Measurements from ENCODE around the gene BMPR2.
"Not testable (repeated sequence)": the region's sequence is repeated elsewhere in the genome, so short reads cannot be mapped to it uniquely, and the experiment has no call there.

The BMPR2 gene

GRCh38 chr2:202491514-202491913 lies 115.4 kb downstream of the BMPR2 start:
- H3K9me3 Mint-ChIP-seq, result no peaks in the 10 kb centered on the region
- no peaks in the 10 kb centered on the region for H3K27me3 Mint-ChIP-seq (ENCODE audit: low read depth, poor library complexity)

GRCh38 chr2:202494300-202495229 lies 118.4 kb downstream of the BMPR2 start:
- peak; percentile 8 for DNase-seq
- peak overlapping the region; percentile 5 for H3K4me3 Mint-ChIP-seq
- H3K27me3 Mint-ChIP-seq (ENCODE audit: low read depth, poor library complexity), result no peaks in the 10 kb centered on the region
- TF ChIP-seq CTCF (IDR thresholded peaks at IDR 0.05), result no peak
- H3K36me3 Mint-ChIP-seq (ENCODE audit: low read depth), result peaks cover 22% of the 10 kb centered on the region
- no peak overlapping the region for H3K27ac Mint-ChIP-seq
- H3K4me1 Mint-ChIP-seq, result peaks cover 52% of the 10 kb centered on the region
- H3K9me3 Mint-ChIP-seq, result no peaks in the 10 kb centered on the region

More at GRCh38 chr2:202491514-202491913, 115.4 kb downstream of the BMPR2 start:
- peak overlapping the region; percentile 29 for H3K27ac Mint-ChIP-seq
- H3K36me3 Mint-ChIP-seq (ENCODE audit: low read depth), result peaks cover 19% of the 10 kb centered on the region
- no peak for DNase-seq
- TF ChIP-seq CTCF (IDR thresholded peaks at IDR 0.05), result no peak
- peaks cover 29% of the 10 kb centered on the region for H3K4me1 Mint-ChIP-seq
- H3K4me3 Mint-ChIP-seq, result no peak overlapping the region

- DNase-seq, result no peak
- peaks cover 53% of the 10 kb centered on the region for H3K4me1 Mint-ChIP-seq
- H3K27me3 Mint-ChIP-seq (ENCODE audit: low read depth, poor library complexity), result no peaks in the 10 kb centered on the region
- peak overlapping the region; percentile 45 for H3K27ac Mint-ChIP-seq
- no peak for TF ChIP-seq CTCF (IDR thresholded peaks at IDR 0.05)
- H3K4me3 Mint-ChIP-seq, result no peak overlapping the region
- peaks cover 25% of the 10 kb centered on the region for H3K36me3 Mint-ChIP-seq (ENCODE audit: low read depth)
- no peaks in the 10 kb centered on the region for H3K9me3 Mint-ChIP-seq
Observed at GRCh38 chr2:202495230-202495604, 119.1 kb downstream of the BMPR2 start.

GRCh38 chr2:202496835-202497472 lies 120.8 kb downstream of the BMPR2 start:
- not testable (repeated sequence) for H3K27ac Mint-ChIP-seq; H3K9me3 Mint-ChIP-seq; H3K27me3 Mint-ChIP-seq (ENCODE audit: low read depth, poor library complexity)
- peaks cover 34% of the 10 kb centered on the region for H3K36me3 Mint-ChIP-seq (ENCODE audit: low read depth)
- peak overlapping the region; percentile 77 for H3K4me3 Mint-ChIP-seq
- peak; percentile 21 for DNase-seq
- H3K4me1 Mint-ChIP-seq, result peaks cover 53% of the 10 kb centered on the region

- Mint-ChIP-seq H3K4me1 (peaks cover 53% of the 10 kb centered on the region), H3K4me3 (peak overlapping the region; percentile 77), H3K36me3 (ENCODE audit: low read depth) (peaks cover 39% of the 10 kb centered on the region)
- H3K27me3 Mint-ChIP-seq (ENCODE audit: low read depth, poor library complexity); H3K27ac Mint-ChIP-seq; DNase-seq; H3K9me3 Mint-ChIP-seq: not testable (repeated sequence)
Observed at GRCh38 chr2:202497473-202497866, 121.3 kb downstream of the BMPR2 start.

GRCh38 chr2:202499841-202500240 lies 123.7 kb downstream of the BMPR2 start:
- H3K4me3 Mint-ChIP-seq; H3K27me3 Mint-ChIP-seq (ENCODE audit: low read depth, poor library complexity); H3K27ac Mint-ChIP-seq; H3K9me3 Mint-ChIP-seq; DNase-seq: not testable (repeated sequence)
- peaks cover 53% of the 10 kb centered on the region for H3K36me3 Mint-ChIP-seq (ENCODE audit: low read depth)
- peaks cover 43% of the 10 kb centered on the region for H3K4me1 Mint-ChIP-seq

- not testable (repeated sequence) for H3K4me3 Mint-ChIP-seq; DNase-seq; H3K27ac Mint-ChIP-seq; H3K27me3 Mint-ChIP-seq (ENCODE audit: low read depth, poor library complexity); H3K9me3 Mint-ChIP-seq
- H3K36me3 Mint-ChIP-seq (ENCODE audit: low read depth), result peaks cover 48% of the 10 kb centered on the region
- H3K4me1 Mint-ChIP-seq, result peaks cover 18% of the 10 kb centered on the region
Observed at GRCh38 chr2:202503276-202503675, 127.1 kb downstream of the BMPR2 start.
